NCI-H146 treated with DMSO at 0.1 percent for 48 hours (cell line): ENCODE measurements around the gene B3GNT8.
"Not testable (repeated sequence)": the region's sequence is repeated elsewhere in the genome, so short reads cannot be mapped to it uniquely, and the experiment has no call there.

Experiments used
- DNase-seq: peaks from one replicate; lab custom pipeline; 2025; ENCODE audit not compliant: unreplicated experiment; lab: John Stamatoyannopoulos, UW

Gene B3GNT8

DNA sequence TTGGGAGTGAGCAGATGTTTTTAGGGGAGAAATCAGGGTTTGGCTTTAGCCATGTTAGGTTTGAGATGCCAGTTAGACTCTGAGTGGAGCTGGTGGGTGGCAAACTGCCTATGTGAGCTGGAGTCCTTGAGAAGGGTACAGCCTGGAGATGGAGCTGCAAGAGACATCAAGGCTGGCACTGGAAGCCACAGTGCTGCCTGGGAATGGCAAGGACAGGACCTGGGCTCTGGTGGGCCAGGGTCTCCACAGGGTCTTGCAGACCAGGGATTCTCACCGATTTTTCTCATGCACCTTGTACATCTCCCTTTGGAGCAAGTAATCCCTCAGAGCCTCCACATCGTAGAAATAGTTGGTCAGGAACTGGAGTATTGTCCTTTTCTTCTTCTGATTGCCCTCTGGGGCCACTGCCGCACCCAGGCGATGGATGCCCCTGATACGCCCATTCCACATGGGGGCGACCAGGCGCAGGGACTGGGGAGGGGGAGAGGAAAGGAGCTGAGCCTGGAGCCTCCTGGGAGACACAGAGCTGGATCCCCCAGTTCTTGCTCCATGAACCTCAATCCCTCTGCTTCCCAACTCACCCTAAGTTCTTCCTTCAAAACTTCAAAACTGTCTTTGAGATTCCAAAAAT, 10.9 kb upstream of the B3GNT8 start:
- no peak for DNase-seq

GRCh38 chr19:41436674-41436951, 9.4 kb upstream of the B3GNT8 start:
- no peak for DNase-seq

GRCh38 chr19:41435936-41436673, 8.9 kb upstream of the B3GNT8 start:
- DNase-seq = no peak

DNA sequence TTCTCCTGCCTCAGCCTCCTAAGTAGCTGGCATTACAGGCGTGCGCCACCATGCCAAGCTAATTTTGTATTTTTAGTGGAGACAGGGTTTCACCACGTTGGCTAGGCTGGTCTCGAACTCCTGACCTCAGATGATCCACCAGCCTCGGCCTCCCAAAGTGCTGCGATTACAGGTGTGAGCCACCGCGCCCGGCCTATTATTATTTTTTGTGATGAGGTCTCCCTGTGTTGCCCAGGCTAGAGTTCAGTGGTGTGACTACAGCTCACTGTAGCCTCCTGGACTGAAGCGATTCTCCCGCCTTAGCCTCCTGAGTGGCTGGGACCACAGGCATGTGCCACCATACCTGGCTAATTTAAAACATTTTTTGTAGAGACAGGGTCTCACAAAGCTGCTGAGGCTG, 8.2 kb upstream of the B3GNT8 start:
- not testable (repeated sequence) for DNase-seq

- DNase-seq = no peak
Measured at GRCh38 chr19:41434450-41434849, 7.3 kb upstream of the B3GNT8 start.

GRCh38 chr19:41433171-41433570, 6.0 kb upstream of the B3GNT8 start:
- DNase-seq = no peak

DNA sequence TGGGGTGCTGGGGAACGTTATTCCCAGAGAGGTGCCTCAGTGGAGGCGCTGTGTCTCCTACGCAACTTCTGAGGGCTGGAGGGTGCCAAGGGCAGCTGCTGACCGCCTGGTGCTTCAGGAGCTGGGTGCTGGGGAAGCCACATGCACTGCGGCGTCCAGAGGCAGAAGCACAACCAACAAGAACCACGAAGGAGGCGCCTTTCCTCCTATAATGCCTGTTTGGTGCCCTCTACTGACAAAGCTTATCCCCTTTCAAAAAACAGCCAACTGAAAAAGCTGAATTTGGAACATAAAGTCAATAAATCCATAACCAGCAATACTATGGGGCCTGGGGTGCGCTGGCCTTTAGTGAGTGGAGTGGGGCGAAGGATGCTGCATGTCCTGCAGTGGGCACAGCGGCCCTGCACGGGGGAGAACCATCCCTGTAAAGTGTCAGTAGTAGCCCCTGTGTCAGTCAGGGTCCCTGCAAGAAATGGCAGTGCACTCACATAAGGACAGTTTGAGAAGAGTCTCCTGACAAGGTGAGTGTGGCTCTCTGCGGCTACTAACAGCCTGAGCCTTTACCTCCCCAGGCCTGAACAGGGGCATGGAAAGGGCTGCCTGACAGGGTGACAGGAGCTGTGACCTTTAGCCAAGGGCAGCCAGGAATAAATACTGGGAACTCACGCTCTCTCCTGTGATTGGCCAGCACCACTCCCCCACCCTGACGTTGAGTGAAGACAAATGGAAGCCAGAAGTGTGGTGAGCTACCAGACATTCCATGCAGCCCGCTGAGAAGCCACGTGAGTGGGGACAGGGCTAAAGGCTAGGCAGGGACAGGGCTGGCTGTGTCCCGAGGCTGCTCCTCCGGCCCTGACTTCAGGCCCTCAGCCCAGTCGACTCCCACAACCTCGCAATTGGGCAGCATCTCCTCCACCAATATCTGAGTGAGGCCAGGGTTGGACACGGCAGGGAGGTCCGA, 4.5 kb upstream of the B3GNT8 start:
- DNase-seq = no peak

DNA sequence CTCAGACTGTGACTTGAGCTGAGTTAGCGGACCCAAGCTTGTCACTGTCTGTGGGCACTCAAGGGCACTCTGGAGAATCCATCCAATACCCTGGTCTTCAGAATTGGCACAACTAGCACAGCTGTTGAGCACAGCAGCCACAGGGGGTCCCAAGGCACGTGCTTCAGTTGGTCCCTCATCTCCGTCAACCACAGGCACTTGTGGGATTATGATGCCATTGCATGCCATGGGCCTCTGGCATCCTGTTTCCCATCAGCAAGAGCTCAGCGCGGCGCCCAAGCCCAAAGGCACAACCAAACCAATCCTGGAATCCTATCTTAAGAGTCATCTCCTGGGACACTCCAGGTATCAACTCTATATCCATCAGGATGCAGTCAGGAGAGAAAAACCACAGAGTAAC, 3.7 kb upstream of the B3GNT8 start:
- no peak for DNase-seq

DNA sequence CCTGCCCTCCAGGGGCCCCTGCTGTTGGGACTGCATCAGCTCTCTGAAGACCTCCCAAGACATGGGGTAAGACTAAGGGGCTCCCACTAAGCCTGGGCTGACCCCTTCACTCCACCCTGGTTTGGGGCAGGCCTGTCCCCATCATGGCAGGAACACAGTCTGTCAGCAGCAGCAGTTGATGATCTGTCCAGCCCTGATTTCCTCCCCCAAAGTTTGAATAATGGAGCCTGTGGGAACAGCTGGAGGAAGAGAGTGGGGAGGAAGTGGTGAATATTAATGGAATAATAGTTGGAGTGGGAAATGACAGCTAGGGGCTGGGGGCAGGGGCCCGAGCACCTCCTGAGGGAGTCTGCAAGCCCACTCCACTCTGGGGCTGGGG, 1.3 kb upstream of the B3GNT8 start:
- DNase-seq = no peak

- no peak for DNase-seq
Measured at GRCh38 chr19:41427647-41428480, 690 bp upstream of the B3GNT8 start.

DNA sequence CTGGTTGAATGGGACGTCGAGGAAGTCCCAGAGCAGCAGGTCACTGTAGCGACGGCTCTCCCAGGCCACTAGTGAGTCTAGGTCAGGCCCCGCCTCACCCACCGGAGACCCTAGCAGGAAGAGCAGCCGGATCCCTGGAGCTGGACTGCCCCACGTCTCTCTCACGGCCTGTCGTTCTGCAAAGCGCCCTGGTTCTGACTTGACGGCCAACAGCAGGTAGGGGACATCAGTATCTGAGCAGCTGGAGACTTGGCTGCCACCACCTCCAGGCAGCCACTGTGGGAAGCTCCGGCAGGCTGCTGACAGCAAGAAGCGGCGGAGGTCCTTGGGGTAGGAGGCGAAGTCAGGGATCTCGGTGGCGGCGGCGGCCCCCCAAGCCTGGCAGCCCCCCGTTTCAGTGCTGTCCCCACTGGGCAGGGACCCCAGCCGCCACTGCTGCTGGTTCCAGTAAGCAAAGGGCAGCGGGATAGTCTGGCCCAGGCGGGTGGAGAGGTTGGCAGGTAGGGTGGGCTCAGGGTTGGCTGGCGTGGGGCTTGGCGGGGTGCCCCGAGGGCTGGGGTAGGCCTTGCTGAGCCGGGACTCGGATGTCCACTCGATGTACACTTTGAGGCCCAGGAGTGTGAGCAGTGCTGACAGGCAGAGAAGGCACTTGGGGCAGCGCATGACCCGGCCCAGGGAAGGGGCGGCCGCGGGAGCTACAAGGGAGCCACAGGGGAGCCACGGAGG, 895 bp downstream of the B3GNT8 start:
- no peak for DNase-seq

DNA sequence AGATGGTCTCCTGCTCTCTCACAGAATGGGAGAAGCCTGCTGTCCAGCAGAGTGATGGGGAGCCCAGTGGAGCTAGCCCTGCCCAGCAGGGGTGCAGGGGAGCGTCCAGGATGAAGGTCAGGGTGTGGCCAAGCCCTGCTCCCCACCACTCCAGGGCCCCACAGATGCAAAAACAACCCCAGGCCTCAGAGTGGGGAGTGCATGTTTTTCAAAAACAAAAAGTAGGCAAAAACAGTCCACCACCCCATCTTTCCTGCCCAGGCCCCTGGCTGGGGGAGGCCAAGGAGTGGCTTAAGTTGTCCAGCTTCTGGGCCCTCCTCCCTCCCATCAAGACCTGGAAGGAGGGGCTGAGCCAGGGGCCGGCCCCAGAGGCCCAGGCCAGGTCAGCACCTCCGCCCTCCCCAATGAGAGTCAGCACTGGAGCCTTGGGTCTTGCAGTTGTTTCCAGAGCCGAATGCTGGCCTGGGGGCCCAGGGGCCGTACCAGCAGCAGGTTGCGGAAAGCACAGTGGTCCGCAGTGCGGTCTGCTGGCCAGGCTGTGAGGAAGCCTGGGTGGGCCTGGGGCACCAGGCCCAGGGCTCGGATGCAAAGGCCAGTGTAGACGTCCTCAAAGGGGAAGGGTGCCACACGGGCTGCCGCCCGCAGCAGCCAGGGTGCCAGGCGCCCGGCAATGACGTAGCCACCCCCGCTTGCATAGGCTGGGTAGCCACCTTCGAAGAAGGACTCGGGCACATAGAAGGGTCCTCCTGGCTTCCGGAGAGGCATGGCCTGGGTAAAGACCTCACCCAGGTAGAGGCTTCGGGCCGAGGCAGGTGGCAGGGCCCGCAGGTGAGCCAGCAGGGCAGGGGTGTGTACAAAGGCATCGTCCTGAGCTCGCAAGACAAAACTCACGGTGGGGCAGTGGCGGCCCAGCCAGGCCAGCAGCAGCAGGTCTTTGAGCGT, 1.7 kb downstream of the B3GNT8 start:
- DNase-seq = no peak

- no peak for DNase-seq
Measured at GRCh38 chr19:41424335-41425173, 2.6 kb downstream of the B3GNT8 start.

- DNase-seq = no peak
Measured at GRCh38 chr19:41422955-41423354, 4.2 kb downstream of the B3GNT8 start.

DNA sequence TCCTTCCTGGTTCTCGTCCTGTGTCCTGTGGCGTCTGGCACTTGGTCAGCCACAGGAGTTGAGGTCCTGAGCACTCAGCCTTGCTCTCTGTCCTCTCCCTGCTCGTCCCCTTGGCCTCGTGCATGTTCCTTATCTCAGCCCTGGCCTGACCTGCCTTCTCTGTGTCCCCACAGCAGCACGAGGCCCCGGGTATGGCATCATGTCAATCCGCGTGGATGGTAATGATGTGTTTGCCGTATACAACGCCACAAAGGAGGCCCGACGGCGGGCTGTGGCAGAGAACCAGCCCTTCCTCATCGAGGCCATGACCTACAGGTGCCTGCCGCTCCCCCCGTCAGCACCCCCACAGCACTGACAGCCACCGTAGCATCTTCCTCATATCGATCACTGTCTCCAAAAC, 4.7 kb downstream of the B3GNT8 start:
- DNase-seq = no peak

GRCh38 chr19:41421973-41422372, 5.2 kb downstream of the B3GNT8 start:
- no peak for DNase-seq

GRCh38 chr19:41421314-41421713, 5.9 kb downstream of the B3GNT8 start:
- DNase-seq = peak; percentile 46

GRCh38 chr19:41420101-41420880, 6.9 kb downstream of the B3GNT8 start:
- DNase-seq = no peak
